Activated CD4-positive, alpha-beta T cell treated with anti-CD3 and anti-CD28 coated beads, Interleukin-2, amount 50 U/mL, for 16 hours (primary cell): ENCODE data around the gene LRRC28.
"Not testable (repeated sequence)": the region's sequence is repeated elsewhere in the genome, so short reads cannot be mapped to it uniquely, and the experiment has no call there.

Experiments
- DNase-seq: peaks from one replicate; pipeline ENCODE4 v3.0.0-alpha.2; 2020

LRRC28 gene

GRCh38 chr15:99345242-99345641 is 94.0 kb downstream of the LRRC28 start:
- DNase-seq: no peak

- DNase-seq: no peak
Observed at GRCh38 chr15:99345832-99346462, 94.7 kb downstream of the LRRC28 start.

- no peak for DNase-seq
Observed at GRCh38 chr15:99347574-99347973, 96.3 kb downstream of the LRRC28 start.

- DNase-seq: no peak
Observed at GRCh38 chr15:99348412-99348811, 97.1 kb downstream of the LRRC28 start.

GRCh38 chr15:99350408-99350807 is 99.1 kb downstream of the LRRC28 start:
- no peak for DNase-seq

GRCh38 chr15:99359769-99360168 is 108.5 kb downstream of the LRRC28 start:
- DNase-seq: no peak

- no peak for DNase-seq
Observed at GRCh38 chr15:99361545-99362185, 110.4 kb downstream of the LRRC28 start.

GRCh38 chr15:99365242-99365641 is 114.0 kb downstream of the LRRC28 start:
- no peak for DNase-seq

GRCh38 chr15:99366013-99366412 is 114.7 kb downstream of the LRRC28 start:
- no peak for DNase-seq

GRCh38 chr15:99368743-99369142 is 117.5 kb downstream of the LRRC28 start:
- DNase-seq: no peak

- DNase-seq: peak; percentile 70
Observed at GRCh38 chr15:99369196-99369595, 117.9 kb downstream of the LRRC28 start.

- peak; percentile 80 for DNase-seq
Observed at GRCh38 chr15:99371180-99372103, 120.2 kb downstream of the LRRC28 start.

GRCh38 chr15:99385005-99385669 is 133.9 kb downstream of the LRRC28 start:
- no peak for DNase-seq

GRCh38 chr15:99385865-99386264 is 134.6 kb downstream of the LRRC28 start:
- DNase-seq: no peak

GRCh38 chr15:99386391-99386790 is 135.1 kb downstream of the LRRC28 start:
- DNase-seq: no peak

- DNase-seq: no peak
Observed at GRCh38 chr15:99387421-99388168, 136.3 kb downstream of the LRRC28 start.

- DNase-seq: no peak
Observed at GRCh38 chr15:99390667-99391066, 139.4 kb downstream of the LRRC28 start.

- no peak for DNase-seq
Observed at GRCh38 chr15:99393641-99394040, 142.4 kb downstream of the LRRC28 start.

- no peak for DNase-seq
Observed at GRCh38 chr15:99396375-99396774, 145.1 kb downstream of the LRRC28 start.

- no peak for DNase-seq
Observed at GRCh38 chr15:99399061-99399460, 147.8 kb downstream of the LRRC28 start.

GRCh38 chr15:99399618-99400017 is 148.3 kb downstream of the LRRC28 start:
- no peak for DNase-seq

- not testable (repeated sequence) for DNase-seq
Observed at GRCh38 chr15:99401216-99401615, 149.9 kb downstream of the LRRC28 start.
